ENCODE data around the gene BST1. TPM values are rescaled to one million over a fixed set of nuclear protein-coding genes. Genes with fewer than 3 reads are reported as not detected.

BST1 gene
- total RNA-seq, 4 donors from 2014 or later = 3.7 to 6.7 (median 5.7) TPM

DNA sequence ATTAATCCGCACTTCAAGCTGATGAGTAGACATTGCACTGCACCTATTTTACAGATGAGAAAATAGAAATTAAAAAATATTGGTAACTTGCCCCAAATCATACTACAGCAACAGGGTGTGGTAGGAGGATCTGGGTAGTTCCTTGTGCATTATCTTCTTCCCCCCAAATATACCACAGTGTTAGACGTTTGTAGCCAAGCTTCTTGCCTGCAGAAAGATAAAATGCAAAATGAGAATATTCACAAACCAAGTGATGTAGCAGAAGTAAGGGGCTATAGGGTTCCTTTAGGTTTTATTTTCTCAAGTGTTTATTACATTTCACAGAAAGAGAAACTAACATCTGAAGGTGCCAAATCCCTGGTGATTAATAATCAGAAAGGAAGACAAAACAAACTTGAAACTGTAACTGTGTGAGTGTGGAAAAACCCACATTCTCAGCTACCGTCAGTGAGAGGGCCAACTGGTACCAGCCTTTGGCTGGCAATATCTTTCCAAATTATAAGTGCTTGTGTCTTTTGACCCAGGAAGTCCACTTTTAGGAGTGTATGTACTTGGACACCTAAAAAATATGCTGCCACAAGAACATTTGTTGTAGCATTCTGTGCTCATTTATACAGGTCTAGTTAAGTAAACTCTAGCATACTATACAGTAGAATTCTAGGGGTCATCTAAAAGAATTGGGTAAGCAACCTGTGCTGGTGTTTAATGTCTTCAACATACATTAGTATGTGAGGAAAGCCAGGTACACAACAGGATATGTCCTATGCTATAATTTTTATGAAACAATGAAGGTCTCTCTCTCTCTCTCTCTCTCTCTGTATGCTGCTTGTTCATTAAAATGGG is 68.6 kb downstream of the BST1 start:
- DNase-seq (ENCODE audit: low spot score in 2 of 2) = no peak
- TF ChIP-seq, protein P1, sequence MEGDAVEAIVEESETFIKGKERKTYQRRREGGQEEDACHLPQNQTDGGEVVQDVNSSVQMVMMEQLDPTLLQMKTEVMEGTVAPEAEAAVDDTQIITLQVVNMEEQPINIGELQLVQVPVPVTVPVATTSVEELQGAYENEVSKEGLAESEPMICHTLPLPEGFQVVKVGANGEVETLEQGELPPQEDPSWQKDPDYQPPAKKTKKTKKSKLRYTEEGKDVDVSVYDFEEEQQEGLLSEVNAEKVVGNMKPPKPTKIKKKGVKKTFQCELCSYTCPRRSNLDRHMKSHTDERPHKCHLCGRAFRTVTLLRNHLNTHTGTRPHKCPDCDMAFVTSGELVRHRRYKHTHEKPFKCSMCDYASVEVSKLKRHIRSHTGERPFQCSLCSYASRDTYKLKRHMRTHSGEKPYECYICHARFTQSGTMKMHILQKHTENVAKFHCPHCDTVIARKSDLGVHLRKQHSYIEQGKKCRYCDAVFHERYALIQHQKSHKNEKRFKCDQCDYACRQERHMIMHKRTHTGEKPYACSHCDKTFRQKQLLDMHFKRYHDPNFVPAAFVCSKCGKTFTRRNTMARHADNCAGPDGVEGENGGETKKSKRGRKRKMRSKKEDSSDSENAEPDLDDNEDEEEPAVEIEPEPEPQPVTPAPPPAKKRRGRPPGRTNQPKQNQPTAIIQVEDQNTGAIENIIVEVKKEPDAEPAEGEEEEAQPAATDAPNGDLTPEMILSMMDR (IDR thresholded peaks at IDR 0.05) = no peak
- TF ChIP-seq POLR2A (IDR thresholded peaks at IDR 0.05) = no peak
- no peak overlapping the region for H3K4me3 ChIP-seq (ENCODE audit: low read depth, poor library complexity, severe bottlenecking)
- 53 to 57% methylated on average over 3 of the region's 3 CpGs for WGBS, 2 donors
- intact Hi-C loops (cut with DNase I; ENCODE audit: low total_unique reads) = no loop called here

GRCh38 chr4:15774020-15774420 is 71.2 kb downstream of the BST1 start:
- H3K4me3 ChIP-seq (ENCODE audit: low read depth, poor library complexity, severe bottlenecking) = no peak overlapping the region
- TF ChIP-seq, protein P1 (IDR thresholded peaks at IDR 0.05) = no peak
- no peak for TF ChIP-seq POLR2A (IDR thresholded peaks at IDR 0.05)
- no peak for DNase-seq (ENCODE audit: low spot score in 2 of 2)
- intact Hi-C loops (cut with DNase I; ENCODE audit: low total_unique reads) = no loop called here
- WGBS, 2 donors = 75 to 85% methylated on average over 4 of the region's 4 CpGs

GRCh38 chr4:15776871-15777648 is 74.2 kb downstream of the BST1 start:
- DNase-seq (ENCODE audit: low spot score in 2 of 2) = no peak
- intact Hi-C loops (cut with DNase I; ENCODE audit: low total_unique reads) = no loop called here
- no peak overlapping the region for H3K4me3 ChIP-seq (ENCODE audit: low read depth, poor library complexity, severe bottlenecking)
- TF ChIP-seq, protein P1 (IDR thresholded peaks at IDR 0.05) = no peak
- TF ChIP-seq POLR2A (IDR thresholded peaks at IDR 0.05) = no peak
- WGBS, 2 donors = 85 to 94% methylated on average over 5 of the region's 5 CpGs

GRCh38 chr4:15777697-15778288 is 74.9 kb downstream of the BST1 start:
- DNase-seq (ENCODE audit: low spot score in 2 of 2) = no peak
- 77 to 83% methylated on average over 7 of the region's 7 CpGs for WGBS, 2 donors
- H3K4me3 ChIP-seq (ENCODE audit: low read depth, poor library complexity, severe bottlenecking) = no peak overlapping the region
- intact Hi-C loops (cut with DNase I; ENCODE audit: low total_unique reads) = no loop called here
- TF ChIP-seq, protein P1 (IDR thresholded peaks at IDR 0.05) = no peak

GRCh38 chr4:15778289-15779241 is 75.7 kb downstream of the BST1 start, which contains the start of gene CD38:
CD38 (plus strand) TSS chr4:15778328; CDS start chr4:15778415, 87 bp downstream.
- peak within 1 kb of the TSS; percentile 15 for H3K4me3 ChIP-seq (ENCODE audit: low read depth, poor library complexity, severe bottlenecking)
- no peak for TF ChIP-seq POLR2A (IDR thresholded peaks at IDR 0.05)
- TF ChIP-seq, protein P1 (IDR thresholded peaks at IDR 0.05) = no peak
- no peak for DNase-seq (ENCODE audit: low spot score in 2 of 2)
- intact Hi-C loops (cut with DNase I; ENCODE audit: low total_unique reads) = no loop called here
- 2 to 5% methylated on average over 29 to 40 of the region's 76 CpGs for WGBS, 2 donors

Measured in lower leg skin (tissue), 4 donors.